Activated CD4-positive, alpha-beta T cell treated with anti-CD3 and anti-CD28 coated beads, Interleukin-2, amount 10 ng/mL, durations not matched to agents 7 days and 5 days (primary cell): ENCODE measurements around the gene HSD17B2. TPM values are rescaled to one million over a fixed set of nuclear protein-coding genes. Genes with fewer than 3 reads are reported as not detected.
"Not testable (repeated sequence)": the region's sequence is repeated elsewhere in the genome, so short reads cannot be mapped to it uniquely, and the experiment has no call there.

Experiments
- CTCF ChIA-PET: fragments of 350-600 bp; sonication (Branson Sonifier 250); formaldehyde crosslinking; loops from one replicate; lab custom pipeline; 2021; ENCODE audit warnings: antibody characterized with exemption; lab: Charles Lee
- POLR2A ChIA-PET: fragments of 350-600 bp; sonication (Branson Sonifier 250); formaldehyde crosslinking; loops from one replicate; lab custom pipeline; 2021; ENCODE audit warnings: antibody characterized with exemption; lab: Charles Lee
- DNase-seq: peaks from one replicate; pipeline ENCODE4 v3.0.0-alpha.2; 2020
- H3K27ac Mint-ChIP-seq: one replicate; pipeline ENCODE4 v1.8.0; 2021; ENCODE audit warnings: mild to moderate bottlenecking, moderate library complexity, mixed read lengths
- H3K27me3 Mint-ChIP-seq: one replicate; pipeline ENCODE4 v1.8.0; 2021; ENCODE audit warnings: mixed read lengths
- H3K36me3 Mint-ChIP-seq: one replicate; pipeline ENCODE4 v1.8.0; 2021; ENCODE audit warnings: low read depth, mixed read lengths
- H3K4me1 Mint-ChIP-seq: one replicate; pipeline ENCODE4 v1.8.0; 2021; ENCODE audit warnings: mixed read lengths
- H3K4me3 Mint-ChIP-seq: one replicate; pipeline ENCODE4 v1.8.0; 2021; ENCODE audit warnings: mild to moderate bottlenecking, moderate library complexity, mixed read lengths
- H3K9me3 Mint-ChIP-seq: one replicate; pipeline ENCODE4 v1.8.0; 2021; ENCODE audit warnings: mixed read lengths
- total RNA-seq, 2 experiments: library from RNA; stranded (reverse); gene quantifications; one replicate each; pipeline ENCODE4 v1.2.3, GENCODE V29; 2021

Gene HSD17B2
- total RNA-seq, 2 experiments from 2014 or later, result not detected

DNA sequence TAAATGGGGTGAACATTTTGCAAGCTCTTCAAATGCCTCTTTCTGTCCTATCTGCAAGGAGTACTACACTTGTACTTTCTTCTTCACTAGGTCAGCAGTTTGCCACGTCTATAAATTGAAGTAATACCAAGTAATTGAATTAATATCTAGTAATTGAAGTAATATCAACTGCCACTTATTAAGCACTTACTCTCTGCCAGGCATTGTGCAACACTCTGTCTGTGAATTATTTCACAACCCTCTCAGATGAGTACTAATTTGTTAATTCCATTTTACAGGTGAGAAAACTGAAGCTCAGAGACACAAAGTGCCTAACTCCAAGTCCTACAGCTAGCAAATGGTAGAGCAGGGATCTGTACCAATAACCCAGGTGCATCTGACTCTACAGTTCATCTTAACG lies 27.9 kb upstream of the HSD17B2 start:
- POLR2A ChIA-PET, result no interaction called here
- H3K36me3 Mint-ChIP-seq, result peaks cover 39% of the 10 kb centered on the region
- peaks cover 18% of the 10 kb centered on the region for H3K4me1 Mint-ChIP-seq

DNA sequence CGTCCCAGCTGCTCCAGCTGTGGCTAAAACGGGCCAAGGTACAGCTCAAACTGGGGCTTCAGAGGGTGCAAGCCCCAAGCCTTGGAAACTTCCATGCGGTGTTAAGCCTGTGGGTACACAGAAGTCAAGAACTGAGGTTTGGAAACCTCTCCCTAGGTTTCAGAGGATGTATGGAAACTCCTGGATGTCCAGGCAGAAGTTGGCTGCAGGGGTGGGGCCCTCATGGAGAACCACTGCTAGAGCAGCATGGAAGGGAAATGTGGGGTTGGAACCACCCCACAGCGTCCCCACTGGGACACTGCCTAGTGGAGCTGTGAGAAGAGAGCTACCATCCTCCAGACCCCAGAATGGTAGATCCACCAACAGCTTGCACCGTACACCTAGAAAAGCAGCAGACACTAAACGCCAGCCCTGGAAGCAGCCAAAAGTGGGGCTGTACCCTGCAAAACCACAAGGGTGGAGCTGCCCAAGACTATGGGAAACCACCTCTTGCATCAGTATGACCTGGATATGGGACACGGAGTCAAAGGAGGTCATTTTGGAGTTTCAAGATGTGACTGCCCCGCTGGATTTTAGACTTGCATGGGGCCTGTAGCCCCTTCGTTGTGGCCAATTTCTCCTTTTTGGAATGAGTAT lies 26.0 kb upstream of the HSD17B2 start:
- Mint-ChIP-seq H3K4me3 (no peak overlapping the region), H3K27ac (no peak overlapping the region), H3K4me1 (peaks cover 18% of the 10 kb centered on the region), H3K36me3 (peaks cover 34% of the 10 kb centered on the region), H3K27me3 (peaks cover 5% of the 10 kb centered on the region), H3K9me3 (peaks cover 22% of the 10 kb centered on the region)
- no peak for DNase-seq
- ChIA-PET POLR2A (no interaction called here), CTCF (no interaction called here)

More for the DNA sequence above, 27.9 kb upstream of the HSD17B2 start:
- H3K9me3 Mint-ChIP-seq, result peaks cover 20% of the 10 kb centered on the region
- no peak overlapping the region for H3K4me3 Mint-ChIP-seq
- DNase-seq, result no peak
- H3K27ac Mint-ChIP-seq, result no peak overlapping the region
- CTCF ChIA-PET, result no interaction called here
- H3K27me3 Mint-ChIP-seq, result no peaks in the 10 kb centered on the region

DNA sequence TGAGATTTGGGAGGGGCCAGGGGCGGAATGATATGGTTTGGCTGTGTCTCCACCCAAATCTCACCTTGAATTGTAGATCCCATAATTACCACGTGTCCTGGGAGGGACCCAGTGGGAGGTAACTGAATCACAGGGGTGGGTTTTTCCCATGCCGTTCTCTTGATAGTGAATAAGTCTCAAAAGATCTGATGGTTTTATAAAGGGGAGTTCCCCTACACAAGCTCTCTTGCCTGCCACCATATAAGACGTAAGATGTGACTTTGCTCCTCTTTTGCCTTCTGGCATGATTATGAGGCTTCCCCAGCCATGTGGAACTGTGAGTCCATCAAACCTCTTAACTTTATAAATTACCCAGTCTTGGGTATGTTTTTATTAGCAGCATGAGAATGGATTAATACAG lies 25.3 kb upstream of the HSD17B2 start:
- CTCF ChIA-PET, H3K27me3 Mint-ChIP-seq, H3K27ac Mint-ChIP-seq, DNase-seq, POLR2A ChIA-PET: not testable (repeated sequence)
- Mint-ChIP-seq H3K4me1 (peaks cover 16% of the 10 kb centered on the region), H3K4me3 (peak overlapping the region; percentile 85), H3K9me3 (peaks cover 22% of the 10 kb centered on the region), H3K36me3 (peaks cover 31% of the 10 kb centered on the region)

DNA sequence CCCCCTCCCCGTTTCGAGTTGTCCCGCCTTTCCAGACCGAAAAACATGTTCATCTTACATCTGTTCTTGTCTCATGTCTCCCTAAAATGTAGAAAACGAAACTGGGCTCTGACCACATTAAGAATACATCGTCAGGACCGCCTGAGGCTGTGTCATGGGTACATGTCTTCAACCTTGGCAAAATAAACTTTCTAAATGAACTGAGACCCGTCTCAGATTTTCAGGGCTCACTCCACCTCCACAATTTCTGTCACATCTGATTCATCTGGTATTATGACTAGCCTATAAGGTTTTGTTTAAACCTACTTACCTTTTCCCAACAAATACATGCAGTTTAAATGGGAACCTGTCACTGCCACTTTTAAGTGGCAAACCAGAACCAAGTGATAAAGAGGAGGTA lies 24.4 kb upstream of the HSD17B2 start:
- peak; percentile 9 for DNase-seq
- H3K36me3 Mint-ChIP-seq, result peaks cover 31% of the 10 kb centered on the region
- H3K4me3 Mint-ChIP-seq, result peak overlapping the region; percentile 85
- H3K4me1 Mint-ChIP-seq, result peaks cover 16% of the 10 kb centered on the region
- ChIA-PET POLR2A (no interaction called here), CTCF (no interaction called here)
- H3K27ac Mint-ChIP-seq, result peak overlapping the region; percentile 62
- H3K9me3 Mint-ChIP-seq, result peaks cover 23% of the 10 kb centered on the region
- peaks cover 6% of the 10 kb centered on the region for H3K27me3 Mint-ChIP-seq

DNA sequence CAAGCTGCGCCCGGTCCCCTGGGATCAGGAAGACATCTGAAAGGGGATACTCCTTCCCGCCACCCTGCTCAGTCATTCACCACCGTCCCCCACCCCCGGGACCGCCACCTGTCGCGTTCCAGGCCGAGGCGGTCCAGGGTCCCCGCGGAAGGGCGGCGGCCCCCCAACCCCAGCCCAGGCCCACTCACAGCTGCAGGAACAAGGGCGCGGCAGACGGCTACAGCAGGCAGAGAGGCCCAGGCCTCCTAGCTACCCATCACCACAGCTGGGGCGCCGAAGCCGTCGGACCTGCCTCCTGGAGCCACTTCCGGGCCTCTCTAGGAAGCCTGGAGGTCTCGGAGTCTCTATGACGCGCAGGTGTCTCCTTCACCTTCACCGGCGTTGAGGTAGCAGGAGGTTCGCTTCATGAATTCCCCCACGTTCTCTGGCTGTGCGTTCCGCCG lies 23.8 kb upstream of the HSD17B2 start, which contains the start of gene SDR42E1:
Gene SDR42E1, minus strand, starts transcription at position 272 of the 443 bp plus-strand sequence. CDS start 10,612 bp downstream, outside the sequence.
- POLR2A ChIA-PET, result no interaction called here

DNA sequence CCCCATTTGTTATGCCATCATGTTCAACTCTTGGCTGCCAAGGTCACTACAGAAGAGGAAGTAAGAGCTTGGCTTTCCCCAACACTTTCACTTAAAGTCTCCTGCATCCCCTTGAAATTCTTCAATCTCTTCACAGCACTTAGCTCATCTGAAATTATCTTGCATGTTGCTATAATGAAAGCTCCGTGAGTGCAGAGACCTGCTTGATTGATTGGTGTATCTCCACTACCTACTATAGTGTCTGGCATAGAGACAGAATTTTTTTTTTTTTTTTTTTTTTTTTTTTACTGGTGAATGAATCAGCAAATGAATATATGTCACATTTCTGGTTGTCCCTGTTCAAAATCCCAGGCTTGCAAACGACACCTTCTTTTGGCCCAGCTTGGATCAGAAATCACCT lies 21.9 kb upstream of the HSD17B2 start:
- CTCF ChIA-PET, result no interaction called here
- no peak overlapping the region for H3K27ac Mint-ChIP-seq
- peaks cover 21% of the 10 kb centered on the region for H3K9me3 Mint-ChIP-seq
- no peak for DNase-seq
- peaks cover 25% of the 10 kb centered on the region for H3K36me3 Mint-ChIP-seq
- H3K27me3 Mint-ChIP-seq, result peaks cover 10% of the 10 kb centered on the region
- no peak overlapping the region for H3K4me3 Mint-ChIP-seq
- H3K4me1 Mint-ChIP-seq, result peaks cover 16% of the 10 kb centered on the region
- POLR2A ChIA-PET, result no interaction called here

More for the DNA sequence above, 23.8 kb upstream of the HSD17B2 start, which contains the start of gene SDR42E1:
- CTCF ChIA-PET, result no interaction called here
- peaks cover 9% of the 10 kb centered on the region for H3K27me3 Mint-ChIP-seq
- H3K9me3 Mint-ChIP-seq, result peaks cover 25% of the 10 kb centered on the region
- DNase-seq, result peak; percentile 79
- H3K4me3 Mint-ChIP-seq, result peak within 1 kb of the TSS; percentile 85
- H3K4me1 Mint-ChIP-seq, result peaks cover 16% of the 10 kb centered on the region
- H3K27ac Mint-ChIP-seq, result peak within 1 kb of the TSS; percentile 62
- peaks cover 29% of the 10 kb centered on the region for H3K36me3 Mint-ChIP-seq

DNA sequence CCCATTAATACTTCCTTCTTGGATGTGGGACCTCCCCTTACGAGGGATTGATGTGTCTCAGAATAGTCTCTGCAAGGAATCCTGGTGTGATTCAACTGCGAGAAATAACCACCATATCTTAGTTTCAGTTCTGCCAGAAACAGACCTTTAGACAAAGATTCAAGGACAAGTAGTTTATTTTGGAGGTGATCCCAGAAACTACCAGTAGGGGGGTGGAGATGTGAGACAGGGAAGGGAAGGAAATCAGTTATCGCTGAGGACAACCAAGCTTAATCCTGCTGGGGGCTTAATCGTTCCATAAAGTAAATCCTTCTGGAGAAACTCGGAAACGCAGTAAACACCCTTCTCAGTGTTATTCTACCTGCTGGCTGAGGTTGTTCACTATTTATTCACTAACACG lies 18.8 kb upstream of the HSD17B2 start:
- DNase-seq, result no peak
- POLR2A ChIA-PET, result no interaction called here
- Mint-ChIP-seq H3K27ac (no peak overlapping the region), H3K9me3 (peaks cover 5% of the 10 kb centered on the region), H3K27me3 (peaks cover 22% of the 10 kb centered on the region), H3K4me1 (peaks cover 6% of the 10 kb centered on the region), H3K36me3 (peaks cover 2% of the 10 kb centered on the region), H3K4me3 (no peak overlapping the region)
- CTCF ChIA-PET, result interaction anchor here (1.4 kb wide), 1 partner anchor 24 kb away, joined by 3 read pairs; no protein-coding TSS in a partner anchor

DNA sequence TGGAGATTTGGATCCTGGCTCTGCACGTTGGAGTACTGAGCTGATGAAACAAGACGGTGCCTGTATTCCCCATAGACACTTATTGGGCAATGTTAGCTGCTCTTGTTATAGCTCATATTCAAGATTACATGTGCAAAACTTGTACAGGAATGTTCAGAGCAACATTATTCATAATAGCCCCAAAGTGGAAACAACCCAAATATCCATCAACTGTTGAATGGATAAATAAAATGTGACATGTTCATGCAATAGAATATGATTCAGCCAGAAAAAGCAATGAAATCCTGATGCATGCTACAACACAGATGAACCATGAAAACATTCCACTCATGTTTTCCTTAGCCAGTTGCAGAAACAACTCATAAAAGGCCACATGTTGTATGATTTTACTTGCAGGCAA lies 18.1 kb upstream of the HSD17B2 start:
- Mint-ChIP-seq H3K27me3 (peaks cover 22% of the 10 kb centered on the region), H3K27ac (no peak overlapping the region), H3K36me3 (no peaks in the 10 kb centered on the region), H3K4me1 (peaks cover under 1% of the 10 kb centered on the region), H3K9me3 (peaks cover 5% of the 10 kb centered on the region), H3K4me3 (no peak overlapping the region)
- no peak for DNase-seq
- CTCF ChIA-PET, result interaction anchor here (1.4 kb wide), 1 partner anchor 25 kb away, joined by 3 read pairs; no protein-coding TSS in a partner anchor
- POLR2A ChIA-PET, result no interaction called here

DNA sequence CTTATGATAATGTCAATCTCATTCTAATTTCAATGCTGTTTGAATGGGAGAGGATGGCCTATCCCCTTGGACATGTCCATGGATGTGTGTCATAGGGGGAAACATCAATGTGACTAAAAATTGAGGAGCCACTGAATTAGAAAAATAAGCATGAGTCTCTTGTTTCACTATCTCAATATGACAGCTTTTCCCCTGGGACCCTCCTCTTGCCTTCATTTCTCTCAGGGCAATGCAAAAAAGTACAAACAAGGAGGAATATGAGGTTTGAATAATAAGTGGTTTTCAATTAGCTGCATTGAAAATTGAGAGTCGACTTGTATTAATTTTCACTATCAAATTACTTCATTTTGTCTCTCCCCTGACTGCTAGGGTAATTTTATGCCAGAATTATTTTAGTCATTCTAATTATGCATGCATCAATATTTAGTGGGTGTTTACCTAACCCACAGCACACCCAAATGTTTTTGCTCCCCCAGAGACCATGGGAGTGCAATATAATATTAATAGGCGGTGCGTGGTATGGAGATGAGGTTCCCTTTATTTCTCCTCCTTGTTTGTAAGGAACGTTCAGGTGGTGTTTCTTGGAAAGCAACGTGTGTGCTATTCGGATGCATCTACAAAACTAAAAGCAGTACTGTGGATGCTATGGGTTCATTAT lies 17.0 kb upstream of the HSD17B2 start:
- ChIA-PET POLR2A (no interaction called here), CTCF (no interaction called here)
- Mint-ChIP-seq H3K27ac (no peak overlapping the region), H3K36me3 (no peaks in the 10 kb centered on the region), H3K9me3 (peaks cover 2% of the 10 kb centered on the region), H3K27me3 (peaks cover 17% of the 10 kb centered on the region), H3K4me3 (no peak overlapping the region), H3K4me1 (no peaks in the 10 kb centered on the region)
- DNase-seq, result no peak

DNA sequence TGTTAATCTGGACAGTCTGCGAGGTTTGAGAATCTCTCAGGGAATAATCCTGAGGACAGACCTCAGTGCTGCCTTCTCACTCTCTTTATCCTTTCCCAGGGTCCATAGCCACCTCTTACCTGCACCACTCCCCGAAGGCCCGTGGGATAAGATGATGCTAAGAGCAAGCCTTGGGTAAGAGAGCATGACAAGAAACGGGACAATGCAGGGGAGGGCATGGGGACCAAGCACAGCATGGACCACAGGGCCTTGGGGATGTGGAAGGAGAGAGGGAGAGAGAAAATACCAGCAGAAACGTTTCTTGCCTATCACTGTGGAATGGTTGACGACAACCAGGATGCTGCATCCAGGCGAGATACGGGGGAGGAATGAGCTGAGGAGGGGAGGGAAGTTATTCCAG lies 15.5 kb upstream of the HSD17B2 start:
- ChIA-PET CTCF (no interaction called here), POLR2A (no interaction called here)
- no peaks in the 10 kb centered on the region for H3K36me3 Mint-ChIP-seq
- H3K4me3 Mint-ChIP-seq, result no peak overlapping the region
- no peak overlapping the region for H3K27ac Mint-ChIP-seq
- peaks cover 2% of the 10 kb centered on the region for H3K9me3 Mint-ChIP-seq
- H3K27me3 Mint-ChIP-seq, result peaks cover 30% of the 10 kb centered on the region
- no peak for DNase-seq
- H3K4me1 Mint-ChIP-seq, result no peaks in the 10 kb centered on the region

DNA sequence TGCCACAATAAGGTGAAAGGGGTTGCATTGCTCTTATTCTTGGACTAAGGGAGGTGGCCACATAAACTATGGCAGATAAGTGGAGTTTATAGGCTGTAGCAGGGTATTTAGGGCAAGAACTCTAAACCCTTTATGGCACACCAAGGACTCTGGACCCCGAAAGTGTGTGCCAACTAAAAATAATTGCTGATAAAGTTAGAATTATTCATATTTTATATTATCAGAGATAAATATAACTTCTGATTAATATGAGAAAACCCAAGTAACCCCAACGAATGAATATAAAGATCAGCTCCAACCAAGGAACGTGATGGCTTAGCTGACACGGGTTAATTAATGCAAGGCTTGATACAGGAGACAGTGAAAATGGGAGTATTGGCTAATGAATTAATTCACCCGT lies 15.0 kb upstream of the HSD17B2 start:
- no peaks in the 10 kb centered on the region for H3K36me3 Mint-ChIP-seq
- H3K9me3 Mint-ChIP-seq, result peaks cover 2% of the 10 kb centered on the region
- no peak overlapping the region for H3K27ac Mint-ChIP-seq
- DNase-seq, result no peak
- H3K4me3 Mint-ChIP-seq, result no peak overlapping the region
- H3K27me3 Mint-ChIP-seq, result peaks cover 31% of the 10 kb centered on the region
- H3K4me1 Mint-ChIP-seq, result no peaks in the 10 kb centered on the region
- POLR2A ChIA-PET, result no interaction called here
- CTCF ChIA-PET, result no interaction called here

DNA sequence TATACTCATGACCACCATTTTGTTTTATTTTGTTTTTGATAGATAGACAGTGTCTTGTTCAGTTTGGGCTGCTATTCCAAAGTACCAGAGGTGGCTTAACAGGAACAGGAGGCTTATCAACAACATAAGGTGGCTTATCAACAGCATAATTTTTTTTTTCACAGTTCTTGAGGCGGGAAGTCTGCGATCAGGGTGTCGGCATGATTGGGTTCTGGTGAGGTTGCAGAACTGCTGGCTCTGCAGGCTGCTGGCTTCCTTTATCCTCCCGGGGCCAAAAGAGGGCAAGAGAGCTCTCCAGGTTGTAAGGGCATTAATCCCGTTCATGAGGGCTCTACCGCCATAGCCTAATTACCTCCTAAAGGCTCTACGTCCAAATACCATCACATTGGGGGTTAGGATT lies 11.8 kb upstream of the HSD17B2 start:
- Mint-ChIP-seq H3K27ac (no peak overlapping the region), H3K4me1 (no peaks in the 10 kb centered on the region), H3K27me3 (peaks cover 26% of the 10 kb centered on the region), H3K4me3 (no peak overlapping the region), H3K36me3 (no peaks in the 10 kb centered on the region), H3K9me3 (no peaks in the 10 kb centered on the region)
- no peak for DNase-seq
- CTCF ChIA-PET, result no interaction called here
- POLR2A ChIA-PET, result no interaction called here

DNA sequence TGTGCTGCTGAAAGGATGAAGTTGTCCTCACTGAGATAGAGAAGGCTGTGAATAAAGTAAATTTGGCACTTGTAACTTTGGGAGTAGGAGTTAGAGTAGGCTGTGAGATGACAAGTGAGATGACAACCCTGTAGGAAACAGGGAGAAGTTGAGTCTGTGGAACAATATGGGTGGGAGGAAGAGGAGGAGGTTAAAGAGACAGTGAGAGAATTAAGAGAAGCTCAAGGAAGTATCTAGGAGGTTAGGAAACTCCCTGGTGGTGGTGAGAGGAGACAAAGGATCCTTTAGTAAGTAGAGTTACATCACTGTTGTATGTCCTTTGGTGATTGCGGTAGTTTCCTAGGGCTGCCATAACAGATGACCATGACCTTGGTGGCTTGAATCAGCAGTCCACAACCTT lies 10.7 kb upstream of the HSD17B2 start:
- ChIA-PET POLR2A (no interaction called here), CTCF (no interaction called here)
- Mint-ChIP-seq H3K27me3 (peaks cover 22% of the 10 kb centered on the region), H3K9me3 (no peaks in the 10 kb centered on the region), H3K4me3 (no peak overlapping the region), H3K27ac (no peak overlapping the region), H3K4me1 (no peaks in the 10 kb centered on the region), H3K36me3 (no peaks in the 10 kb centered on the region)
- no peak for DNase-seq
